ENCODE results near the gene DAB2IP. TPM values are rescaled to one million over a fixed set of nuclear protein-coding genes. Genes with fewer than 3 reads are reported as not detected.

DAB2IP gene
- total RNA-seq, 4 donors from 2014 or later: 55.2 to 76.0 (median 60.5) TPM

DNA sequence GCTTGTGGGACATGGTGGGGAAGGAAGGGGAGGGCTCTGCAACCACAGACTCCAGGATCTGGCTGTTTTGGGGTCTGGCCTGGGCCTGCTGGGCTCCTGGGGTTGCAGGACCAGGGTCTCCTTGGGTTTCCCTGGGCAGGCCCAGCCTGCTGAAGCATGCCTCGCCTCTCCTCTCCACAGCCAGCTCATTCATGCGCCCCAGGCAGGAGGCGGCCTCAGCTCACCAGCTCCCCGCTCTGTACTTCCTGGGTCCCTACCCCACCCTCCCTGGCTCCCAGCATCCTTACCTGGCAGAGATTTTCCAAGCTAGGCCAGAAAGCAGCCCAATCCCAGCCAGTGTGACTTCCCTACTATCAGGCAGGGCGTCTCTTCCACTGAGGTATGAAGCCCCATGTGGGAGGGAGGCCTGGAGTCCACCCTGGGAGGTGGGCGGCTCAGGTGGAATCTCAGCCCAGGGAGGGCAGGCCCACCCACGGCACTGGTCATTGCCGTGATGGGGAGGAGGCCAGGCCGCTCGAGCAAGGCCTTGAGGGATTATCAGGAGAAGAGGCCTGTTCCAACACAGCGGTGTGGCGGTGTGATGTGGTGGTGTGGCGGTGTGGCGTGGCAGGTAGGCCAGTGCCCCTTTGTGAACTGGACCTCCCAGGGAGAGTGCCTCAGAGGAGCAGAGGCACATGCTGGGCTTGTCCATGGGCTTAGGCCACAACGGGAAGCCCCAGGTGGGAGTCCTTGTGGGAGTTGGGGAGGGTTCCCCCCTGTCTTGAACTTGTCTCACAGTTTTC, 103.4 kb downstream of the DAB2IP start:
- no peak overlapping the region for H3K27ac ChIP-seq
- DNase-seq: no peak
- H3K9me3 ChIP-seq: no peaks in the 10 kb centered on the region
- peaks cover 0 to 33% (median 0%) of the 10 kb centered on the region in 3 donors for H3K36me3 ChIP-seq
- no peak overlapping the region for H3K4me3 ChIP-seq
- TF ChIP-seq, protein P1, sequence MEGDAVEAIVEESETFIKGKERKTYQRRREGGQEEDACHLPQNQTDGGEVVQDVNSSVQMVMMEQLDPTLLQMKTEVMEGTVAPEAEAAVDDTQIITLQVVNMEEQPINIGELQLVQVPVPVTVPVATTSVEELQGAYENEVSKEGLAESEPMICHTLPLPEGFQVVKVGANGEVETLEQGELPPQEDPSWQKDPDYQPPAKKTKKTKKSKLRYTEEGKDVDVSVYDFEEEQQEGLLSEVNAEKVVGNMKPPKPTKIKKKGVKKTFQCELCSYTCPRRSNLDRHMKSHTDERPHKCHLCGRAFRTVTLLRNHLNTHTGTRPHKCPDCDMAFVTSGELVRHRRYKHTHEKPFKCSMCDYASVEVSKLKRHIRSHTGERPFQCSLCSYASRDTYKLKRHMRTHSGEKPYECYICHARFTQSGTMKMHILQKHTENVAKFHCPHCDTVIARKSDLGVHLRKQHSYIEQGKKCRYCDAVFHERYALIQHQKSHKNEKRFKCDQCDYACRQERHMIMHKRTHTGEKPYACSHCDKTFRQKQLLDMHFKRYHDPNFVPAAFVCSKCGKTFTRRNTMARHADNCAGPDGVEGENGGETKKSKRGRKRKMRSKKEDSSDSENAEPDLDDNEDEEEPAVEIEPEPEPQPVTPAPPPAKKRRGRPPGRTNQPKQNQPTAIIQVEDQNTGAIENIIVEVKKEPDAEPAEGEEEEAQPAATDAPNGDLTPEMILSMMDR (IDR thresholded peaks at IDR 0.05): no peak
- TF ChIP-seq POLR2A (IDR thresholded peaks at IDR 0.05): no peak
- no peaks in the 10 kb centered on the region for H3K27me3 ChIP-seq
- H3K4me1 ChIP-seq: peaks cover 0 to 40% (median 0%) of the 10 kb centered on the region in 4 donors

- TF ChIP-seq, protein P1 (IDR thresholded peaks at IDR 0.05): no peak
- H3K27me3 ChIP-seq: no peaks in the 10 kb centered on the region
- no peak overlapping the region for H3K27ac ChIP-seq
- no peak overlapping the region for H3K4me3 ChIP-seq
- DNase-seq: no peak
- peaks cover 0 to 32% (median 0%) of the 10 kb centered on the region in 4 donors for H3K4me1 ChIP-seq
- no peaks in the 10 kb centered on the region for H3K9me3 ChIP-seq
- peaks cover 0 to 40% (median 0%) of the 10 kb centered on the region in 3 donors for H3K36me3 ChIP-seq
These were observed 104.1 kb downstream of the DAB2IP start for GRCh38 chr9:121755581-121755980.

DNA sequence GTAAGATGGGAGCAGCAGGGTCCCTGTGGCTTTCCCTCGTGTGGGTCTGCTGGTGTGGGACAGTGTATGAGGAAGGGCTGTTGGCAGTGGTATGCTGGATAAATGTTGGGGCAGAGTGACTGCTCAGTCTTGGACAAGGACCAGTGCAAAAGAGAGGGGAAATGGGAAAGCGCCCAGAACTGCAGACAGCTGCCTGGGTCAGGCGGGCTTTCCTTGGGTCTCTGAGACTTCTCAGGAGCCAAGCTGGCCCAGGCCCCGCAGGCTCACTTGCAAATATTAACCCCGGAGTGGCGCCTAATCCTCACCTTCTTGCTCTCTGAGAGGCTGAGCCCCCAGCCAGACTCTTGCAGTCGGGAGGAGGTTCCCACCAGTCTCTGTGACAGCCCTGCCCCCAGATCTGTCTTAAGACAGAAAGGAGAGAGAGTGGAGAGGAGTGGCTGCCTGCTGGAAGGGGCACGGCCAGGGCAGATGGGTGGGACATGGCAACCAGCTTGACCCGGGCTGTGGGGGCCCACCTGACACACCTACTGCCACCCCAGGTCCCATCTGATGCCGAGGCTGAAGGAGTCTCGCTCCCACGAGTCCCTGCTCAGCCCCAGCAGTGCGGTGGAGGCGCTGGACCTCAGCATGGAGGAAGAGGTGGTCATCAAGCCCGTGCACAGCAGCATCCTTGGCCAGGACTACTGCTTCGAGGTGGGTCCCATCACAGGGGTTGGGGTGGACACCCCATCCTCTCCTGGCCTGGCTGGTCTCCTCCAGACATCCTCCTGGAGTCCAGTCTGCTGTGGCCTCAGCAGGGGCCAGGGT, 105.2 kb downstream of the DAB2IP start:
- peaks cover 0 to 27% (median 0%) of the 10 kb centered on the region in 4 donors for H3K4me1 ChIP-seq
- H3K4me3 ChIP-seq: no peak overlapping the region
- H3K9me3 ChIP-seq: no peaks in the 10 kb centered on the region
- peaks cover 0 to 51% (median 0%) of the 10 kb centered on the region in 3 donors for H3K36me3 ChIP-seq
- no peaks in the 10 kb centered on the region for H3K27me3 ChIP-seq
- no peak overlapping the region for H3K27ac ChIP-seq
- TF ChIP-seq POLR2A (IDR thresholded peaks at IDR 0.05): no peak
- TF ChIP-seq, protein P1 (IDR thresholded peaks at IDR 0.05): no peak
- DNase-seq: no peak

DNA sequence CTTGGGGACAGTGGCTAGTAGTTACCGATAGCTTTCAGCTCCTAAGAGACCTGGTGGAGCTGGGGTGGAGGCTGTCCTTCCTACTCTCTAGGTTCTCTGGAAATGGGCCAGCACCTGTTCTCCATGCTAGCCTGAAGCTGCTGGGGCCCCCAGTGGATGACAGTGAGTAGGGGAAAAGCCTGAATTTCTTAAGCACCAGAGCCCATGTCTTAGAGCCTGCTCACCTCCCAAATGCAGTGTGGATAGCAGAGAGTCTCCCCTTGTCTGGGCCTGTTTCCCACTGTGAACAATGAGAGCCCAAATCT, 105.8 kb downstream of the DAB2IP start:
- no peak for TF ChIP-seq POLR2A (IDR thresholded peaks at IDR 0.05)
- TF ChIP-seq, protein P1 (IDR thresholded peaks at IDR 0.05): no peak
- DNase-seq: no peak
- Histone ChIP-seq H3K27ac (no peak overlapping the region), H3K9me3 (no peaks in the 10 kb centered on the region), H3K4me1 (peaks cover 0 to 22% (median 0%) of the 10 kb centered on the region in 4 donors), H3K27me3 (no peaks in the 10 kb centered on the region), H3K4me3 (no peak overlapping the region), H3K36me3 (peaks cover 0 to 57% (median 0%) of the 10 kb centered on the region in 3 donors)

GRCh38 chr9:121758693-121759092, 107.3 kb downstream of the DAB2IP start:
- peaks cover 0 to 69% (median 0%) of the 10 kb centered on the region in 3 donors for H3K36me3 ChIP-seq
- no peak for TF ChIP-seq POLR2A (IDR thresholded peaks at IDR 0.05)
- TF ChIP-seq, protein P1 (IDR thresholded peaks at IDR 0.05): no peak
- no peak overlapping the region for H3K4me3 ChIP-seq
- H3K9me3 ChIP-seq: no peaks in the 10 kb centered on the region
- DNase-seq: no peak
- H3K27me3 ChIP-seq: no peaks in the 10 kb centered on the region
- peaks cover 0 to 9% (median 0%) of the 10 kb centered on the region in 4 donors for H3K4me1 ChIP-seq
- H3K27ac ChIP-seq: no peak overlapping the region
